Suppressor macrophage treated with lipopolysaccharide for 4 hours (primary cell): ENCODE results near the gene PAIP1.
"Not testable (repeated sequence)": the region's sequence is repeated elsewhere in the genome, so short reads cannot be mapped to it uniquely, and the experiment has no call there.

ENCODE experiments used
- DNase-seq: peaks from one replicate; pipeline ENCODE4 v3.0.0-alpha.2; 2020

Gene PAIP1

GRCh38 chr5:43570450-43571158 lies 13.7 kb upstream of the PAIP1 start:
- DNase-seq, result no peak

DNA sequence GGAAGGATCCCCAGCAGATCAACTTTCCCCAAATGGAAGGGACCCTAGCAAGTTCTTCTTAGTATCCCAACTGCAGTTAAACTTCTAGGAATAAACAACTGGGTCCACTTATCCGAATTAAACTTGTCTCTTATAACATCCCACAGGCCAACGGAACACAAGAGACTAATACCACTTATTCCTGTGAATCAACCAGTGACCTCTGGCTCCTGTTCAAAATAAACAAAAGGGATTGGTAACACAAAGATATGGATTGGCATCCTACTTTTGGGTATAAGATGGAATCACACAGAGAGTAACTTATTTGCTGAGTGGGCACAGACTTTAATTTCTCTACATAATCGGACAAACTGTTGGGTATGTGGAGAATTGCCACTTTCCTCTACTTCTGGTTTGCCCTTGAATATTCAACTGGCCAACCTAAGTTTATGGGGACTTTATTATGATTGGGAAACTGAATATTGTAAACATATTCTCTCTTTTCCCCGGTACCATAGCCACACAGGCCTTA lies 12.4 kb upstream of the PAIP1 start:
- DNase-seq, result no peak

GRCh38 chr5:43567967-43568366 lies 11.1 kb upstream of the PAIP1 start:
- no peak for DNase-seq

DNA sequence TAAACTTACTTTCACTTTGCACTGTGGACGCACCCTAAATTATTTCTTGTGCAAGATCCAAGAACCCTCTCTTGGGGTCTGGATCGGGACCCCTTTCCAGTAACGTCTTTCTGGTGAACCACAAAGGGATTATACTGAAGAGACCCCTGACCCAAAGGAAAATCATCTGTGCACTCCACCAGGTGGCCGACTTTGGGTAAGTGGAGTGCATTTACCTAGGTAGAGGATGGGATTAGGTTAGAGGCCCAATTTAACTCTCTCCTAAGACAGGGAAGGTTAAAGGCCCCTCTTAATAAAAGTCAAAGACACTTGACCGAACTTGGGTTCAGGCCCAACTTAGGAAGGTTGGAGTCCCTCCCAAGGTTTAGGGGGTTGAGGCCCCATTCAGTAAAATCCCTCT lies 8.2 kb upstream of the PAIP1 start:
- DNase-seq, result no peak

- DNase-seq, result no peak
Measured at GRCh38 chr5:43564289-43564850, 7.5 kb upstream of the PAIP1 start.

- DNase-seq, result no peak
Measured at GRCh38 chr5:43563321-43563720, 6.4 kb upstream of the PAIP1 start.

- DNase-seq, result no peak
Measured at GRCh38 chr5:43561356-43561755, 4.5 kb upstream of the PAIP1 start.

DNA sequence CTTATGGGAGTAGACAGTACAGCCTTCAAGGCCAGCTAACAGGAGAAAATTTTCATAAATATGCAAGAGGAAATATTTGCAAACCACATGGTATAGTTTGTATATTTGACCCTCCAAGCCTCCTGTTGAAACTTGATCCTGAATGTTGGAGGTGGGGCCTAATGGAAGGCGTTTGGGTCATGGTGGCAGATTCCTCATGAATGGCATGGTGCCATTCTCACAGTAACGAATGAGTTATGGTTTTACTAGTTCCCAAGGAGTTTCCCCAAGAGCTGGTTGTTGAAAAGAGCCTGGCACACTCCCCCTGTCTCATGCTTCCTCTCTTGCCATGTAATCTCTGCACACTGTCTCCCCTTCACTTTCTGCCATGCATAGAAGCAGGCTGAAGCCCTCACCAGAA lies 3.3 kb upstream of the PAIP1 start:
- DNase-seq, result no peak

DNA sequence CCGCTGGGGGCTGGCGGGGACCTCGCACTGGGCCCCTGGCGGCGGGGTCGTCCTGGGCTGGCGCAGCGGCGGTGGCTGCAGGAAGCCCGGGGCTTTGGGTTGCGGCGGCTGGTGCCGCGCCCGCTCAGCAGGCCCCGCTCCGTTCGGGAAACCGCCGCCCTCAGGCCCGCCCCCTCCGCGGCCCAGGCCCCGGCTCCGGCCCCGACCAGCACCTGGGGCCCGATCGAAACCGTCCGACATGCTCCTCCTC lies 345 bp downstream of the PAIP1 start:
- not testable (repeated sequence) for DNase-seq

DNA sequence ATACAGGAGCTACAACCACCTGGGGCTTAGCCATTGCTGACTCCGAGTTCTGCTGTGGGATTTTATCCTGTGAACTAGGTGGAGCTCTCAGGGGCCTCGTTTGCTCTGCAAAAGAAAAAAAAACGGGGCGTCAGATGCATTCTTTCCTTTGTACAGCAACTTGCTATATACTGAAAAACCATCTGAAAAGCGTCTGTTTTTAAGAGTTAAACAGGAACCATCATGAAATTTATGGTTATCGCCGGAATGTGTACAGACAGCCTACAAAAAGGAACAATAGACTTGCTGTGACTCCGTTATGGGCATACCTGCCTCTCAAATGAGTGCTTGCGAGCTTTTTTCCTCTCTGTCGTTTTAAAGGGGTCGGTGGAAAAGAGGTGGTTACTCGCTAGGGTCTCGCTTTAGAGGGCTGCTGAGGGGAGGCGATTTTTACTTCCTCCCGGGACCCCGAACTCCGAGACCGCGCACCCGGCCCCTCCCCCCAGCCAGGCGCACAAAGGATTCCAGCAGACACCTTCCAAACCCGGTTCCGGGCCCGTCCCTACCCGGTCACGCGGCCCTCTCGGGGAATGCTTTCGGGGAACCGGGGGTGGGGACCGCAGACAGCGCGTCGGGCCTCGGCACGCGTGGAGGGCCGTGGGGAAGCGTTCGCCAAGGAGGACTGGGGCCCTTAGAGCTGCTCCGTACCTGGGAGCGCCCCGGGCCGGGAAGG lies 826 bp downstream of the PAIP1 start:
- DNase-seq, result peak; percentile 59

- DNase-seq, result no peak
Measured at GRCh38 chr5:43554497-43554896, 2.4 kb downstream of the PAIP1 start.

- DNase-seq, result no peak
Measured at GRCh38 chr5:43553381-43553780, 3.5 kb downstream of the PAIP1 start.

DNA sequence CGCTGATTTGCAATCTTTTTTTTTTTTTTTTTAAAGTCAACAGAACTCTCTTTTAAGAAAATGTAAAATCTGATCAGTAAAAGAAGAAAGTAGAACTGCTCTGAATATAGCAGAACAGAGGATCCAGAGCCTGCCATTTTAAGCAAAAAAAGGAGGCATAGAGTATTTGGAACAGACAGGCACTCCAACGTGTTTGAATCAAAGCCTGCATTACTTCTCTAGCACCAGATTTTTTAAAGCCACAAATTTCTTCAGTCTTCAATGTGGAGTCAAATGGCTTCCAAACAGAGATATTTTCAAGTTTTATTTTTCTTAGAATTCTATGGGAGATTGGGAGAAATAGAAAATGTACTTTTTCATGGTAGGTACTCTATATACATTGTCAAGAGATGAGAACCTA lies 5.1 kb downstream of the PAIP1 start:
- no peak for DNase-seq

DNA sequence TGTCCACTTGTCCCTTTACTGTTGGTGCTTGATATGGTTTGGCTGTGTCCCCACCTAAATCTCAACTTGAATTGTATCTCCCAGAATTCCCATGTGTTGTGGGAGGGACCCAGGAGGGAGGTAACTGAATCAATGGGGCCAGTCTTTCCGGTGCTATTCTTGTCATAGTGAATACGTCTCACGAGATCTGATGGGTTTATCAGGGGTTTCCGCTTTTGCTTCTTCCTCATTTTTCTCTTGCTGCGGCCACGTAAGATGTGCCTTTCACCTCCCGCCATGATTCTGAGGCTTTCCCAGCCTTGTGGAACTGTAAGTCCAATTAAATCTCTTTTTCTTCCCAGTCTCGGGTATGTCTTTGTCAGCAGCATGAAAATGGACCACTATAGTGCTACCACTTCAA lies 7.6 kb downstream of the PAIP1 start:
- not testable (repeated sequence) for DNase-seq

GRCh38 chr5:43548358-43548757 lies 8.5 kb downstream of the PAIP1 start:
- no peak for DNase-seq

DNA sequence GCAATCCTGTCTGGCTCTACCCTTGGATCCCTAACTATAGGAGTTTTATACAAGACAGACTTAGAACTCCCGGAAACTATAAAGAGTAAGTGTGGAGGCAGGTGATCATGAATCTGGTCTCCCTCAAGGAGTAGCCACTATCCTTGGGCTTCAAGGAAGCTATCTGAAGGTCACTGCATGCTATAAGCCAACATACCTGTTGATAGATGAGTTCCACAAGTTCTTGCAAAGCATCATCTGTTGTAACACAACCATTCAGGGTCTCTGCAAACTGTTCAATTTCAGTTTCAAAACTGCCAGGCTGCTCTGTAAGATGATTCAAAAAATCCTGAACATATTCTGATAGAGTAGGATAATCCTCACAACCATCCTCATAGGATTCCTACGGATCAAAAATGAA lies 9.3 kb downstream of the PAIP1 start:
- DNase-seq, result no peak

- DNase-seq, result no peak
Measured at GRCh38 chr5:43543434-43543833, 13.4 kb downstream of the PAIP1 start.

DNA sequence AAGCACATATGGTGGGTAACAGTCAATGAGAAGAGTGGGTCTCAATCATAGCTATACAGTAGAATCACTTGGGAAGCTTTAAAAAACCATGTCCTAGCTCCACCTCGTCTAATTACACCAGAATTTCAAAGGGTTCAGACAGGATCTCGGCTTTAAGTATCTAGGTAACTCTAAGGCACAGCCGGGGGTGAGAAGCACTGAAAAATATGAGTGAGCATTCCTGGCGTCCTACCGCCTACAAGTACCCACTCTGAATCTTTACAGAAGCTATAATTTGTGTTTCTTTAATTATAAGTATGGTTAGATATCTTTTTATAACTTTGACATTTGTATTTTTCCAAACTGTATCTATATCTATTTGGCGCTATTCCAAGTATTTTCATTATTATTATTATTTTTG lies 16.1 kb downstream of the PAIP1 start:
- DNase-seq, result no peak

DNA sequence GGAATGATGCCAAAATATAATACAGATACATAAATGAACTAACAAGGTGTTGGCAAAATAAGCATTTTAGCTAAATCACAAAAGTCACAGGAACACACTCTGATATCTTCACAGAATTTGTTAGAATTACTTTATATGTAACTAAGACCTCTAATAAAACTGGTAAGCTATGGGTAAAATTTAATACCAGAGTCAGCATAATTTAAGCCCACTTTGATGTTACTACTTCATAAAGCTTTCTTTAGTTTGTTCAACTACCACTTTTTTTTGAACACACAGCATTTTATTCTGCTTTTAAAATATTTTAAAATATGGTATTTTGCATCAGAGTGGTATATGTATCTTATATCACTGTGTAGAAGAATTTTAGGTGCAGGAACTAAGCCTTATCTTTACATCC lies 19.9 kb downstream of the PAIP1 start:
- no peak for DNase-seq

GRCh38 chr5:43533646-43534045 lies 23.2 kb downstream of the PAIP1 start:
- DNase-seq, result no peak

DNA sequence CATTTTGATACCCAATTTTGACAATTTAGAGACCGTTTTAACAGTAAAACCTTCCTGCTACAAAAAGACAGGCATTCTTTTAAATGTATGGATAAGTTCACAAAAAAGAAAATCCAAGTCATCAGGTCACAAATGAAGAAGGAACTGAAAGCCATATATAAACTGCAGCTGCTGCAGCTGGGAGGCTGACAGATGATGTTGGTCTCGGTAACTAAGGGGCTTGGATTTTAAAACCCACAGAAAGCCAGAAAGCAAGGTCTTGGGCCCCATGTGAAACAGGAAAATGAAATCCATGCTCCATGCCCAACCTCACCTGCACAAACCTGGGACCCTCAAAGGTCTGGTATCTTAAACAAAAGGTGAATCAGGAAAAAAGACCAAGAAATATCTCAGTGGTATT lies 26.2 kb downstream of the PAIP1 start:
- no peak for DNase-seq

GRCh38 chr5:43523662-43524072 lies 33.2 kb downstream of the PAIP1 start:
- no peak for DNase-seq

DNA sequence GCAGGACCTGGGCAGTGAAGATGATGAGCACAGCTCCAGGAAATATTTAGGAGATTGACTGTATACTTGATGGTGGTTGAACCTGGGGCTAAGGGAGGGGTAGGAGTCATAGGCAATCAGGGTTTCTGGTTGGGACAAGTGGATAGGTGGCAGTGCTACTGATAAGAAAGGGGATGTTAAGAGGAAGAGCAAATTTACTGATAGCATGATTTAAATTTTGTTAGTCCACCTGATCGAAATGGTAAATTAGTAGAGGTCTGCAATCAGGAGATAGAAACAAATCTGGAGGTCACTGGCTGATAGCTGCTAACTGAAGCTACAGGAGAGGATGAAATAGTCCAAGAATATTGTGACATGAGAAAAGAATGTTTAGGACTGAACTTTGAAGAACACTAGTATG lies 36.3 kb downstream of the PAIP1 start:
- no peak for DNase-seq

DNA sequence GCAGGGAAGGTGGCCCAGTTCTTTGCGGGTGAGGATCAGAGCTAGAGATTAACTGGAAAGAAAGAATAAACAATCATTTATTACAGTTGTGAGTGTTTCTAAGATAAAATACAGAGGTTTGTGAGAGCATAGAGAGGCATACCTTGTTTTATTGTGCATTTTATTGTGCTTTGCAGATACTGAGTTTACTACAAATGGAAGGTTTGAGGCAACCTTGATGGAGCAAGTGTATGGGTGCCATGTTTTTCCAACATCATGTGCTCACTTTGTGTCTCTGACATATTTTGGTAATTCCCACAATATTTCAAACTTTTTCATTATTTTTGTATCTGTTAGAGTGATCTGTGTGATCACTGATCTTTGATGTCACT lies 41.2 kb downstream of the PAIP1 start:
- peak; percentile 9 for DNase-seq
